Peyer's patch (tissue), 4 donors: ENCODE data around the gene INTU.

Experiments
- CTCF ChIP-seq, 6 experiments: fragments of 450-650 bp in 4 of 6; fragments of 200-600 bp in 2 of 6; sonication (generic) in 1 of 6; IDR thresholded peaks; one replicate each; pipeline ENCODE4 v1.5.1; 2017 to 2019; ENCODE audit warnings: antibody characterized with exemption in 6 of 6, mild to moderate bottlenecking in 3 of 6, moderate library complexity in 1 of 6
- POLR2A ChIP-seq, 2 donors: fragments of 450-650 bp; IDR thresholded peaks; one replicate each; pipeline ENCODE4 v1.5.1; 2017; ENCODE audit warnings: antibody characterized with exemption in 2 of 2, mild to moderate bottlenecking in 2 of 2, moderate library complexity in 2 of 2

- TF ChIP-seq CTCF (IDR thresholded peaks at IDR 0.05) (no peak), POLR2A (IDR thresholded peaks at IDR 0.05) (no peak)
Measured at GRCh38 chr4:127668770-127669169, 36.0 kb downstream of the INTU start.
